ENCODE data around the gene SERPINA3.

DNA sequence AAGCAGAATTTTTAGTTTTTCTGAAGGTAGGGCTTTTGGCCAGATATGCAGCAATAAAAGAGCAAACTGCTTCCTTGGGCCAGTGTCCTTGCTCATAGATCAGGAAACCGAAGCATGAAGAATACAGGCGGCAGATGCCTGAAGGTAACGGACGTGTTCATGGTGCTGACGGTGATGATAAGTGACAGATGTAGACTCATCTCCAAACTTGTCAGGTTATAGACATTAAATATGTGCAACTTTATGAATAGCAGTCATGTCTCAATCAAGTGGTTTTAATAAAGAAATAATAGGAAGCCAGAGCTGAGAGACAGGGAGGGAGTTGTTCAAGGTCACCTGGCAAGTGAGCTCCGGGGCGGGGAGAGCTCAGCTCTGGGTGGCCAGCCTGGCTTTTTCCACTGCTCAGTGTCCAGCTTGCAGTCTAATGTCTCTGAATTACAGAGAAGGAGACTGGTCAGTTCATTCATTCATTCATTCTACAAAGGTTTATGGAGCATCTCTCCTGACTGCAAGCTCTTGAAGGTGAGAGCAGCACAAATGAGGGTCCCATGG is 29.9 kb upstream of the SERPINA3 start:
- TF ChIP-seq POLR2A (IDR thresholded peaks at IDR 0.05; ENCODE audit: low read length) (no peak), GATA1 (IDR thresholded peaks at IDR 0.05; ENCODE audit: low read depth, low read length) (no peak)
